H9 (cell line): ENCODE measurements around the gene QSOX1. TPM values are rescaled to one million over a fixed set of nuclear protein-coding genes. Genes with fewer than 3 reads are reported as not detected.

ENCODE experiments used
- DNase-seq: peaks from one replicate; pipeline ENCODE4 v3.0.0-alpha.2; 2017
- H2AFZ ChIP-seq: one replicate; pipeline ENCODE4 v1.6.1; 2013; ENCODE audit warnings: mild to moderate bottlenecking, low read length, control low read depth, moderate library complexity
- H2AK5ac ChIP-seq: 2 replicates; pipeline ENCODE4 v1.6.1; 2013; ENCODE audit warnings: low read length, control low read depth, mixed read lengths; ENCODE audit not compliant: insufficient read length
- H2BK120ac ChIP-seq: one replicate; pipeline ENCODE4 v1.6.1; 2013; ENCODE audit warnings: low read depth, mild to moderate bottlenecking, low read length, control low read depth, inconsistent platforms; ENCODE audit not compliant: poor library complexity, severe bottlenecking
- H2BK12ac ChIP-seq: 2 replicates; pipeline ENCODE4 v1.6.1; 2013; ENCODE audit warnings: low read length, control low read depth, mixed read lengths, low read depth; ENCODE audit not compliant: insufficient read length
- H2BK15ac ChIP-seq: 2 replicates; pipeline ENCODE4 v1.6.1; 2013; ENCODE audit warnings: low read depth, low read length, control low read depth
- H2BK20ac ChIP-seq: one replicate; pipeline ENCODE4 v1.6.1; 2013; ENCODE audit warnings: low read depth, mild to moderate bottlenecking, low read length, control low read depth, inconsistent platforms; ENCODE audit not compliant: poor library complexity, severe bottlenecking
- H2BK5ac ChIP-seq: 2 replicates; pipeline ENCODE4 v1.6.1; 2013; ENCODE audit warnings: low read length, control low read depth, mixed read lengths; ENCODE audit not compliant: insufficient read length
- H3K14ac ChIP-seq: 2 replicates; pipeline ENCODE4 v1.6.1; 2013; ENCODE audit warnings: low read length, control low read depth; ENCODE audit not compliant: insufficient read depth
- H3K18ac ChIP-seq: 2 replicates; pipeline ENCODE4 v1.6.1; 2013; ENCODE audit warnings: low read depth, mild to moderate bottlenecking, mixed read lengths, low read length, control low read depth; ENCODE audit not compliant: insufficient read length
- H3K23ac ChIP-seq: 2 replicates; pipeline ENCODE4 v1.6.1; 2013; ENCODE audit warnings: low read length, control low read depth, mixed read lengths, low read depth; ENCODE audit not compliant: insufficient read length
- H3K23me2 ChIP-seq: 2 replicates; pipeline ENCODE4 v1.6.1; 2013; ENCODE audit warnings: low read depth, mild to moderate bottlenecking, mixed read lengths, low read length, control low read depth; ENCODE audit not compliant: insufficient read length, poor library complexity, severe bottlenecking
- H3K27ac ChIP-seq: 2 replicates; pipeline ENCODE4 v1.5.1; 2013; ENCODE audit warnings: low read length, control low read depth, mixed read lengths, low read depth; ENCODE audit not compliant: insufficient read length
- H3K27me3 ChIP-seq: 2 replicates; pipeline ENCODE4 v1.6.1; 2013; ENCODE audit warnings: low read length, control low read depth, inconsistent platforms; ENCODE audit not compliant: insufficient read depth
- H3K4ac ChIP-seq: 2 replicates; pipeline ENCODE4 v1.6.1; 2013; ENCODE audit warnings: low read depth, mild to moderate bottlenecking, control low read depth, inconsistent platforms, low read length, moderate library complexity
- H3K4me1 ChIP-seq: 2 replicates; pipeline ENCODE4 v1.6.1; 2013; ENCODE audit warnings: low read length, control low read depth, inconsistent platforms; ENCODE audit not compliant: insufficient read depth
- H3K4me2 ChIP-seq: 2 replicates; pipeline ENCODE4 v1.6.1; 2013; ENCODE audit warnings: low read length, control low read depth, mixed read lengths; ENCODE audit not compliant: insufficient read length, insufficient read depth
- H3K56ac ChIP-seq: 2 replicates; pipeline ENCODE4 v1.6.1; 2013; ENCODE audit warnings: low read depth, mild to moderate bottlenecking, mixed read lengths, low read length, control low read depth; ENCODE audit not compliant: insufficient read length
- H3K79me1 ChIP-seq: 2 replicates; pipeline ENCODE4 v1.6.1; 2013; ENCODE audit warnings: low read depth, mild to moderate bottlenecking, moderate library complexity, low read length, control low read depth, inconsistent platforms; ENCODE audit not compliant: insufficient read depth, poor library complexity, severe bottlenecking
- H3K79me2 ChIP-seq: 2 replicates; pipeline ENCODE4 v1.6.1; 2013; ENCODE audit warnings: low read length, control low read depth, inconsistent platforms; ENCODE audit not compliant: insufficient read depth
- H3K9ac ChIP-seq: 2 replicates; pipeline ENCODE4 v1.6.1; 2013; ENCODE audit warnings: low read length, control low read depth, mixed read lengths; ENCODE audit not compliant: insufficient read length; ENCODE audit errors: extremely low read depth
- H3K9me3 ChIP-seq: one replicate; pipeline ENCODE4 v1.6.1; 2013; ENCODE audit warnings: low read depth, low read length, inconsistent platforms; ENCODE audit not compliant: control insufficient read depth
- H3T11ph ChIP-seq: one replicate; pipeline ENCODE4 v1.6.1; 2013; ENCODE audit warnings: mild to moderate bottlenecking, low read length, control low read depth, inconsistent platforms
- H4K20me1 ChIP-seq: one replicate; pipeline ENCODE4 v1.6.1; 2013; ENCODE audit not compliant: control insufficient read depth, insufficient read length, insufficient read depth
- H4K5ac ChIP-seq: 2 replicates; pipeline ENCODE4 v1.6.1; 2013; ENCODE audit warnings: low read depth, mild to moderate bottlenecking, mixed read lengths, low read length, control low read depth; ENCODE audit not compliant: insufficient read length
- H4K8ac ChIP-seq: replicated peaks from 2 replicates; pipeline ENCODE4 v1.6.1; 2013; ENCODE audit warnings: low read length, control low read depth, mixed read lengths, low read depth; ENCODE audit not compliant: insufficient read length
- H4K91ac ChIP-seq: 2 replicates; pipeline ENCODE4 v1.6.1; 2013; ENCODE audit warnings: low read depth, mild to moderate bottlenecking, moderate library complexity, mixed read lengths, low read length, control low read depth; ENCODE audit not compliant: insufficient read length
- H3K27ac Mint-ChIP-seq, 3 experiments: 2 replicates in 2 of 3; 3 replicates in 1 of 3; pipeline ENCODE4 v1.8.0; 2020 to 2021; ENCODE audit warnings: mixed read lengths in 3 of 3, mild to moderate bottlenecking in 1 of 3, moderate library complexity in 1 of 3
- H3K27me3 Mint-ChIP-seq: 2 replicates; pipeline ENCODE4 v1.8.0; 2021; ENCODE audit warnings: low read depth, mild to moderate bottlenecking, moderate library complexity, mixed read lengths
- H3K36me3 Mint-ChIP-seq, 3 experiments: 2 replicates in 2 of 3; 3 replicates in 1 of 3; pipeline ENCODE4 v1.8.0; 2020 to 2021; ENCODE audit warnings: low read depth in 3 of 3, mixed read lengths in 3 of 3; ENCODE audit not compliant: insufficient read depth in 1 of 3
- H3K4me1 Mint-ChIP-seq, 2 experiments: 2 replicates each; pipeline ENCODE4 v1.8.0; 2020; ENCODE audit warnings: mixed read lengths in 2 of 2
- H3K4me3 Mint-ChIP-seq, 2 experiments: 2 replicates in 1 of 2; 3 replicates in 1 of 2; pipeline ENCODE4 v1.8.0; 2020 to 2021; ENCODE audit warnings: mild to moderate bottlenecking in 2 of 2, mixed read lengths in 2 of 2, moderate library complexity in 1 of 2
- H3K9me3 Mint-ChIP-seq, 2 experiments: 2 replicates in 1 of 2; 3 replicates in 1 of 2; pipeline ENCODE4 v1.8.0; 2020; ENCODE audit warnings: mild to moderate bottlenecking in 2 of 2, mixed read lengths in 2 of 2, moderate library complexity in 1 of 2
- WGBS: extraction: QIAGEN DNeasy Blood & Tissue Kit; methylation state at CpG from one replicate; pipeline ENCODE4 v1.1.7; 2013; ENCODE audit warnings: missing lambda C conversion rate, low lambda C conversion rate, mixed read lengths; ENCODE audit not compliant: insufficient read length; ENCODE audit errors: extremely low coverage; 5-methylcytosine and 5-hydroxymethylcytosine counted together
- total RNA-seq: library from RNA; stranded (reverse); gene quantifications from 2 replicates; pipeline ENCODE4 v1.2.1, GENCODE V29; 2021
- TF ChIP-seq, protein P1 (sequence below): fragments of 200-600 bp; sonication (generic); conservative IDR thresholded peaks from 3 replicates; pipeline ENCODE4 v1.8.0; 2021; ENCODE audit warnings: antibody characterized with exemption, mild to moderate bottlenecking

Gene QSOX1
- total RNA-seq, 1 experiment from 2014 or later: 79.2 TPM

DNA sequence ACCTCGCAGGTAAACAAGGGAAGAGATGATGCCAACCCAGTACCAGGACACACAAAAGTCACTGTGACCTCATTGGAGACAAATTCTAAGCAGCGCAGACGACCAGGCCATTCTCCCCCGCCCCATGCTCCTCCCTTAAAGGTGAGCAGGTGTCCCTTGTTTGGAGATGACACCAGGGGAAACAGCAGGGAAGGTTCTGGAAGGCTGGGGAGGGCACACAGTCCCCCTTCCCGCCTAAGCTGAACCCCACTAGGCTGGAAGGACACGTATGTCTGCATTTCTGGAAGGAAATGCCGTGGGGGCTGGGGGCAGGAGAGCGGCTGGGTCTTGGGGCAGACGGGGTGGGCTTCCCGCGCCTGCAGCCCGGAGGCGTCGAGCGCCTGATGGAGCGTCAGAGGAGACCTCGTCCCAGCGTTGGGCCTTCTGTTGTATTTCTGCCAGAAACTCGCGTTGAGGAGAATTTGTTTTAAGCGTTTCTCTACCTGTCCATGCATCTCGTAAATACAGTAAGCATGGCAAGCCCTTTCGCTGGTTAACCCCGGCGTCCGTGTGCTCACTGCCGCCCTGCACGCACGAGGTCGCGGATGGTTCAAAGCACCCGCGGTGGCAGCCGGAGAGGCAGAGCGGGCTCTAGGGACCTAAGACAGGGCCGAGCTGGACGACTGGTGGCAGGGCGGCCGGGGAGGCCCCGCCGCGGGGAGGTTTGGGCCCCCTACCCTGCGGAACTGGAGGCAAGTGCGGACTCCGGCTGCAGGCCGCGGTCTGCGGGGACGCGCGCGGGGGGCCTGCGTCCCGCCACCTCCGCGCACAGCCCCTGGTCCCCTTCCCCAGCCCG, 74.2 kb downstream of the QSOX1 start:
- Mint-ChIP-seq H3K27ac (no peak overlapping the region), H3K9me3 (peaks cover 3 to 5% of the 10 kb centered on the region in 2 experiments; a peak in 3 of 5 replicates), H3K4me3 (peak overlapping the region; percentile 63 to 83), H3K27me3 (peaks cover 93% of the 10 kb centered on the region), H3K4me1 (peaks cover 25 to 40% of the 10 kb centered on the region in 2 experiments), H3K36me3 (peaks cover 0 to 2% (median 0%) of the 10 kb centered on the region in 3 experiments; a peak in 1 of 7 replicates)
- Histone ChIP-seq H3T11ph (no peak overlapping the region), H3K79me1 (no peaks in the 10 kb centered on the region), H2BK20ac (no peak overlapping the region), H3K79me2 (no peaks in the 10 kb centered on the region), H4K8ac (no peak overlapping the region), H2BK5ac (no peak overlapping the region), H3K14ac (no peak overlapping the region; the same call in 1 of the 2 replicates), H2BK15ac (no peak overlapping the region), H4K91ac (no peak overlapping the region), H3K23me2 (peaks cover 23% of the 10 kb centered on the region), H3K27me3 (peaks cover 47% of the 10 kb centered on the region), H3K56ac (no peak overlapping the region), H3K27ac (no peak overlapping the region), H3K9ac (no peak overlapping the region), H3K4ac (no peak overlapping the region), H2BK12ac (no peak overlapping the region), H2AK5ac (no peak overlapping the region), H3K4me1 (peaks cover 12% of the 10 kb centered on the region; the same call in 1 of the 2 replicates), H3K23ac (no peak overlapping the region), H4K20me1 (no peaks in the 10 kb centered on the region), H2BK120ac (no peak overlapping the region), H3K9me3 (no peaks in the 10 kb centered on the region), H2AFZ (no peak overlapping the region), H3K18ac (no peak overlapping the region), H4K5ac (no peak overlapping the region), H3K4me2 (peak overlapping the region; percentile 76)
- no peak for DNase-seq
- TF ChIP-seq, protein P1, sequence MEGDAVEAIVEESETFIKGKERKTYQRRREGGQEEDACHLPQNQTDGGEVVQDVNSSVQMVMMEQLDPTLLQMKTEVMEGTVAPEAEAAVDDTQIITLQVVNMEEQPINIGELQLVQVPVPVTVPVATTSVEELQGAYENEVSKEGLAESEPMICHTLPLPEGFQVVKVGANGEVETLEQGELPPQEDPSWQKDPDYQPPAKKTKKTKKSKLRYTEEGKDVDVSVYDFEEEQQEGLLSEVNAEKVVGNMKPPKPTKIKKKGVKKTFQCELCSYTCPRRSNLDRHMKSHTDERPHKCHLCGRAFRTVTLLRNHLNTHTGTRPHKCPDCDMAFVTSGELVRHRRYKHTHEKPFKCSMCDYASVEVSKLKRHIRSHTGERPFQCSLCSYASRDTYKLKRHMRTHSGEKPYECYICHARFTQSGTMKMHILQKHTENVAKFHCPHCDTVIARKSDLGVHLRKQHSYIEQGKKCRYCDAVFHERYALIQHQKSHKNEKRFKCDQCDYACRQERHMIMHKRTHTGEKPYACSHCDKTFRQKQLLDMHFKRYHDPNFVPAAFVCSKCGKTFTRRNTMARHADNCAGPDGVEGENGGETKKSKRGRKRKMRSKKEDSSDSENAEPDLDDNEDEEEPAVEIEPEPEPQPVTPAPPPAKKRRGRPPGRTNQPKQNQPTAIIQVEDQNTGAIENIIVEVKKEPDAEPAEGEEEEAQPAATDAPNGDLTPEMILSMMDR: no peak
- WGBS: no CpG with 5 or more reads among the region's 57 CpGs
